Aorta (tissue), 5 donors: Measurements from ENCODE around the gene SYNDIG1. TPM values are rescaled to one million over a fixed set of nuclear protein-coding genes. Genes with fewer than 3 reads are reported as not detected.

ENCODE experiments used
- ATAC-seq: fragments of 200-7000 bp; cut with Tn5 transposase; one replicate; pipeline ENCODE4 v1.9.1; 2022; ENCODE audit warnings: moderate library complexity; ENCODE audit not compliant: low FRiP score
- DNase-seq, 2 donors: peaks; one replicate each; pipeline ENCODE4 v3.0.0-alpha.2; 2020
- H3K27ac ChIP-seq, 2 donors: one replicate each; pipeline ENCODE4 v1.5.1; 2013; ENCODE audit warnings: low read length in 2 of 2, mild to moderate bottlenecking in 2 of 2, moderate library complexity in 2 of 2, control low read depth in 1 of 2, inconsistent platforms in 1 of 2, low read depth in 1 of 2
- H3K27me3 ChIP-seq, 2 donors: one replicate each; pipeline ENCODE4 v1.6.1; 2013; ENCODE audit warnings: control low read depth in 1 of 2, low read length in 1 of 2, mild to moderate bottlenecking in 1 of 2, moderate library complexity in 1 of 2; ENCODE audit not compliant: insufficient read depth in 2 of 2, control insufficient read depth in 1 of 2
- H3K36me3 ChIP-seq, 2 donors: one replicate each; pipeline ENCODE4 v1.6.1; 2013; ENCODE audit warnings: control low read depth in 1 of 2, low read length in 1 of 2, mild to moderate bottlenecking in 1 of 2; ENCODE audit not compliant: insufficient read depth in 2 of 2, control insufficient read depth in 1 of 2
- H3K4me1 ChIP-seq, 2 donors: one replicate each; pipeline ENCODE4 v1.6.1; 2013; ENCODE audit warnings: low read length in 2 of 2, control low read depth in 1 of 2, mild to moderate bottlenecking in 1 of 2, moderate library complexity in 1 of 2; ENCODE audit not compliant: insufficient read depth in 2 of 2, control insufficient read depth in 1 of 2
- H3K4me3 ChIP-seq, 2 donors: one replicate each; pipeline ENCODE4 v1.5.1; 2013; ENCODE audit warnings: low read length in 2 of 2, control low read depth in 1 of 2, mild to moderate bottlenecking in 1 of 2
- H3K9me3 ChIP-seq: one replicate; pipeline ENCODE4 v1.6.1; 2013; ENCODE audit warnings: mild to moderate bottlenecking, low read length; ENCODE audit not compliant: control insufficient read depth
- WGBS, 2 donors: extraction: QIAGEN DNeasy Blood & Tissue Kit; methylation state at CpG; one replicate each; pipeline ENCODE4 v1.1.7; 2013; 5-methylcytosine and 5-hydroxymethylcytosine counted together
- intact Hi-C, 2 donors: fragments of 100-400 bp; cut with DNase I; formaldehyde crosslinking; loops; one replicate each; pipeline versions ENCODE4 v1.14.2 to v1.15.0; 2022
- polyA plus RNA-seq, 2 donors: library from polyadenylated mRNA; stranded (reverse); fragments of 200-250 nt; gene quantifications; one replicate each; pipeline ENCODE4 v1.2.3, GENCODE V29; 2013
- total RNA-seq, 2 donors: library from RNA; stranded (reverse); fragmentation: NEBNext Ultra II Directional; extraction: Animal tissue kit (Norgen Biotek cat#: 25700); gene quantifications; one replicate each; pipeline ENCODE4 v1.2.1, GENCODE V29; 2021
- donor health status: healthy with polysubstance abuse.
- donor health status: Bipolar disorder and iron deficiency.
- donor health status: DM: no; HTN: no; CAD: no.
- donor health status: DM: no; HTN: no; CAD: no.
- donor health status: DM: yes; HTN: yes; CAD: no.

SYNDIG1 gene
- total and polyA plus RNA-seq, 4 donors: 1.2 to 6.2 (median 2.9) TPM

DNA sequence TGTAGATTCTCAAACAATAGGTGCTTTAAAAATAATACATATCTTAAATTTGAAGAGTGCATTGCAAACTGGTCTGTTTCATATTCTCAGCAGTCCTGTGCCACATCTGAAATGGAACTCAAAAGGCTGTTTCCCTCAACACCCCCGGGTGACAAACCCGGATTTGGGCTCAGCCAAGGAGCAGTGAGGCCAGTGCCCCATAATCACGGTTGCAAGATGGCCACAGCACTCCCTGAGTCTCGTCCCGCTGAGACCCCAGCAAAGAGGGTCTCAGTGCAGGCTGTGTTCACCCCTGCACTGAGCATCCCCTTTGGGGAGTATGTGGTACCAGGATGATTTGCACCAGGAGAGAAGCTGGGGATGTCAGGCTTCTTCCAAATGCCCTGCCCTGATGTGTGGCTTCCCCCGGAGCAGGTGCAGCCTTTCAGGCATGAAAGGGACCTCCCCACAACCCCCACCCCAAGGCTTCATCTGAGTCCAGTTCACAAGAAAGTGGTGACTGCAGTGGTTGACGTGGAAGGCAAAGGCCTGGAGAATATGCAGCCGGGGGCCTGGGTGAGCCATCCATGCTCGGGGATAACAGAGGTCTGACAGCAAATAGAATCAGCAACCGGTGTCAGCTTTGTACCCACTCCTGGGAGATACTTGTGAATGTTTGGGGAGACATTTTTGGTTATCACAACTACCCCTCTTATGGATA, 202.9 kb downstream of the SYNDIG1 start:
- Histone ChIP-seq H3K36me3 (no peaks in the 10 kb centered on the region), H3K4me3 (no peak overlapping the region), H3K4me1 (no peaks in the 10 kb centered on the region), H3K9me3 (no peaks in the 10 kb centered on the region), H3K27me3 (no peaks in the 10 kb centered on the region), H3K27ac (no peak overlapping the region)
- peak in 1 of 2 donors; percentile 70 for DNase-seq
- intact Hi-C loops: no loop called here
- WGBS, 2 donors: 76 to 80% methylated on average over 10 of the region's 10 CpGs
- ATAC-seq: no peak

- Histone ChIP-seq H3K27me3 (no peaks in the 10 kb centered on the region), H3K4me3 (no peak overlapping the region), H3K9me3 (no peaks in the 10 kb centered on the region), H3K36me3 (no peaks in the 10 kb centered on the region), H3K27ac (peak overlapping the region in 1 of 2 donors; percentile 55), H3K4me1 (no peaks in the 10 kb centered on the region)
- intact Hi-C loops: no loop called here
- WGBS, 2 donors: 71 to 72% methylated on average over 7 of the region's 7 CpGs
- ATAC-seq (no peak), DNase-seq (peak in 1 of 2 donors; percentile 58)
Observed at GRCh38 chr20:24672886-24673677, 203.7 kb downstream of the SYNDIG1 start.

DNA sequence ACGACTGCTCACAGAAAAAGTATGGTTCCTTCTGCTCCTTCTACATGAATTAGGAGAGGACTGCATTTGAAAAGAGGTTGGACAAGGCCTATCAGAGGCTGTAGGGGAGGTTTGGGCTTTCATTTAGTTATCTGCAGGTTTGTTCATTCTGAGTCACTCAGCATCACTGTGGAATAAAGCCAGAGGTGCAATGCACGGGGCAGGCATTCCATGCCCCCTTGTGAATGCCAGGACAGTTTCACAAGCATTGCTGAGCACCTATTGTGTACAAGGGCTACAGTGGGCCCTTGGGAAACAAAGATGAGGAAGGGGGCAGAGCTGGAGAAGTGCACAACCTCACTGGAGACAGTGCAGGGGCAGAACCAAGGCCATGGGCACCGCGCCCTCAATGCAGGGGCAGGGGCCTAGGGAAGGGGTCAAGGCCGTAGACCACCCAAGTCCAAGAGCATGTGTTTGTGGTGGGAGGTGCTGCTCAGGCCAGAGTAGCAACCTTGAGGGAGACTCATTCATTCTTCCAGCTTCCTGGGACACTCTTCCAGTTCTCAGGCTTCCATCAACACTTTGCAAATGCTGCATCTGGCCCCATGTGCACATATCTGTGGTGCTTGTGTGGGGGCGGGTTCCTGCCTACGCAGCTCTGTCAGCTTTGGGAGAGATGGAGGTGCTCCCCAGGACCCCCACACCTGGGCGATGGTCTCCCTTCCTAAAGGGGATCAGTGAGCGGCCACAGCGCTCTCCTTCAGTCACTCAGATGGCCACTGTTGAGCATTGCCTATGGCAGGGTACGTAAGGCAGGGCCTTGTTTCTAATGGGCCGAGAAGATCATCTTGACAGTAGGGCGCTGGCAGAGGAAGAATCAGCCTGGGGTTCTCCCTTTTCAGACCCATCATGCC, 204.5 kb downstream of the SYNDIG1 start:
- ATAC-seq (no peak), DNase-seq (peak in 1 of 2 donors; percentile 42)
- 87% methylated on average over 13 of the region's 13 CpGs for WGBS, 2 donors
- H3K27me3 ChIP-seq: no peaks in the 10 kb centered on the region
- H3K4me3 ChIP-seq: no peak overlapping the region
- no peaks in the 10 kb centered on the region for H3K9me3 ChIP-seq
- H3K27ac ChIP-seq: no peak overlapping the region
- H3K36me3 ChIP-seq: no peaks in the 10 kb centered on the region
- H3K4me1 ChIP-seq: no peaks in the 10 kb centered on the region
- intact Hi-C loops: no loop called here

- ATAC-seq (no peak), DNase-seq (peak in 1 of 2 donors; percentile 51)
- intact Hi-C loops: no loop called here
- Histone ChIP-seq H3K27ac (no peak overlapping the region), H3K4me3 (no peak overlapping the region), H3K9me3 (no peaks in the 10 kb centered on the region), H3K36me3 (no peaks in the 10 kb centered on the region), H3K27me3 (no peaks in the 10 kb centered on the region), H3K4me1 (no peaks in the 10 kb centered on the region)
- 92 to 96% methylated on average over 10 of the region's 10 CpGs for WGBS, 2 donors
Observed at GRCh38 chr20:24674921-24675605, 205.6 kb downstream of the SYNDIG1 start.

DNA sequence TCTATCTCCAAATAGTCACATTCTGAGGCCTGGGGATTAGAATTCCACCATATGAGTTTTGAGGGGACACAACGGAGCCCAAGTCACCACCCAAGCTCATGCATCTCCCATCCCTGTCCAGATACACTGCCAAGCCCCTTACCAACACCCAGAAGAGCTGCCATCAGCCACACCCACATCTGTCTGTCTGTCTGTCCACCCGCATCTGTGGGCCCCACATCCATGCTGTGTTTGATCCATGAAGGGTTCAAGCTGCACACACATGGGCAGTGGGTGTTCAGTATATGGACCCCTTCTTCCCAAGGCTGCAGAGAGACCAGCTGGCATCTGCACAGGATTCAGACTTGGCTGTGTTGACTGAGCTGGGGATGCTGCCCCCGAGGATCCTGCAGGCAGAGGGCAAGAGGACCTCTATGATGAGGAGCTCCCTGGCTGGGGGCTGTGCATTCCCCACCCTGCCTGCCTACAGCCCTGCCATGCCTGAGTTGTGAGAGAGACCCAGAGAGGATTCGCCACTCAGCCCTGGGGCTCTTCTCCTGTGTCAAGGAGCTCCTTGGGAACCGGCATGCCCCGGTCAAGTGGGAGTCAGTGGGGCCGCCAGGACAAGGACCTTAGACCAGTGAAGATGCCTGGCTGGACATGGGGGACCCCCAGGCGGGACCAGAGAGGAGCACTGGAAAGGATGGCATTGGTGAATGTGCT, 206.4 kb downstream of the SYNDIG1 start:
- intact Hi-C loops: no loop called here
- Histone ChIP-seq H3K36me3 (no peaks in the 10 kb centered on the region), H3K9me3 (no peaks in the 10 kb centered on the region), H3K27ac (no peak overlapping the region), H3K27me3 (no peaks in the 10 kb centered on the region), H3K4me3 (no peak overlapping the region), H3K4me1 (no peaks in the 10 kb centered on the region)
- WGBS, 2 donors: 96 to 97% methylated on average over 8 of the region's 8 CpGs
- ATAC-seq (no peak), DNase-seq (peak in 1 of 2 donors; percentile 54)

GRCh38 chr20:24676353-24676977, 207.0 kb downstream of the SYNDIG1 start:
- H3K27ac ChIP-seq: no peak overlapping the region
- no peaks in the 10 kb centered on the region for H3K4me1 ChIP-seq
- 95% methylated on average over 11 of the region's 11 CpGs for WGBS, 2 donors
- no peaks in the 10 kb centered on the region for H3K36me3 ChIP-seq
- DNase-seq (peak in 1 of 2 donors; percentile 62), ATAC-seq (no peak)
- H3K4me3 ChIP-seq: no peak overlapping the region
- intact Hi-C loops: no loop called here
- H3K9me3 ChIP-seq: no peaks in the 10 kb centered on the region
- H3K27me3 ChIP-seq: no peaks in the 10 kb centered on the region

- 79 to 89% methylated on average over 6 of the region's 6 CpGs for WGBS, 2 donors
- no peaks in the 10 kb centered on the region for H3K27me3 ChIP-seq
- H3K27ac ChIP-seq: no peak overlapping the region
- intact Hi-C loops: no loop called here
- ATAC-seq (no peak), DNase-seq (peak in 1 of 2 donors; percentile 51)
- no peaks in the 10 kb centered on the region for H3K4me1 ChIP-seq
- H3K36me3 ChIP-seq: no peaks in the 10 kb centered on the region
- H3K9me3 ChIP-seq: no peaks in the 10 kb centered on the region
- no peak overlapping the region for H3K4me3 ChIP-seq
Observed at GRCh38 chr20:24676978-24677370, 207.5 kb downstream of the SYNDIG1 start.
